Keratinocyte (primary cell): ENCODE results near the gene SAMD4A. TPM values are rescaled to one million over a fixed set of nuclear protein-coding genes. Genes with fewer than 3 reads are reported as not detected.

Experiments
- DNase-seq: peaks from one replicate; pipeline ENCODE4 v3.0.0-alpha.2; 2011; ENCODE audit warnings: low read depth, missing footprints, low spot score
- FAIRE-seq: peaks from 2 replicates; lab custom pipeline; 2011; peaks lifted over from hg19 to GRCh38; lab: Jason Lieb, UNC
- H2AFZ ChIP-seq: 2 replicates; pipeline ENCODE4 v1.6.0; 2012; ENCODE audit warnings: low read length, control low read depth, inconsistent platforms; ENCODE audit not compliant: control insufficient read depth
- H3K27ac ChIP-seq: 2 replicates; pipeline ENCODE4 v1.5.1; 2011; ENCODE audit warnings: low read length; ENCODE audit not compliant: control insufficient read depth, insufficient read depth
- H3K27me3 ChIP-seq: 3 replicates; pipeline ENCODE4 v1.6.0; 2011; ENCODE audit warnings: low read length; ENCODE audit not compliant: control insufficient read depth, insufficient read depth; ENCODE audit errors: extremely low read depth
- H3K36me3 ChIP-seq, 2 experiments: 2 replicates in 1 of 2; 3 replicates in 1 of 2; pipeline ENCODE4 v1.5.1; 2011; ENCODE audit warnings: low read length in 2 of 2, mild to moderate bottlenecking in 1 of 2; ENCODE audit not compliant: control insufficient read depth in 2 of 2, insufficient read depth in 2 of 2; ENCODE audit errors: extremely low read depth in 1 of 2
- H3K4me1 ChIP-seq: 3 replicates; pipeline ENCODE4 v1.5.1; 2011; ENCODE audit warnings: low read length; ENCODE audit not compliant: control insufficient read depth, insufficient read depth; ENCODE audit errors: extremely low read depth
- H3K4me2 ChIP-seq: 3 replicates; pipeline ENCODE4 v1.6.0; 2011; ENCODE audit warnings: low read depth, low read length; ENCODE audit not compliant: control insufficient read depth, insufficient read depth; ENCODE audit errors: extremely low read depth
- H3K4me3 ChIP-seq, 3 experiments: fragments of 200-600 bp in 1 of 3; sonication (generic) in 1 of 3; 2 replicates in 2 of 3; 3 replicates in 1 of 3; pipeline ENCODE4 v1.5.1; 2011 to 2016; ENCODE audit warnings: low read length in 3 of 3, mild to moderate bottlenecking in 3 of 3, control low read depth in 2 of 3, inconsistent platforms in 1 of 3, low read depth in 1 of 3, mixed read lengths in 1 of 3, mixed run types in 1 of 3, moderate library complexity in 1 of 3; ENCODE audit not compliant: control insufficient read depth in 2 of 3, insufficient read depth in 2 of 3; ENCODE audit errors: extremely low read depth in 1 of 3
- H3K79me2 ChIP-seq: 2 replicates; pipeline ENCODE4 v1.6.0; 2012; ENCODE audit warnings: low read length; ENCODE audit not compliant: control insufficient read depth, insufficient read depth
- H3K9ac ChIP-seq: 3 replicates; pipeline ENCODE4 v1.6.0; 2011; ENCODE audit warnings: low read length; ENCODE audit not compliant: control insufficient read depth, insufficient read depth; ENCODE audit errors: extremely low read depth
- H3K9me1 ChIP-seq: 3 replicates; pipeline ENCODE4 v1.6.0; 2011; ENCODE audit warnings: low read length; ENCODE audit not compliant: control insufficient read depth, insufficient read depth; ENCODE audit errors: extremely low read depth
- H3K9me3 ChIP-seq: 2 replicates; pipeline ENCODE4 v1.5.1; 2012; ENCODE audit warnings: low read depth, low read length; ENCODE audit not compliant: control insufficient read depth
- H4K20me1 ChIP-seq: 3 replicates; pipeline ENCODE4 v1.6.0; 2011; ENCODE audit warnings: low read length; ENCODE audit not compliant: control insufficient read depth, insufficient read depth; ENCODE audit errors: extremely low read depth
- CTCF ChIP-seq, 3 experiments: IDR thresholded peaks in 1 of 3; conservative IDR thresholded peaks in 1 of 3; optimal IDR thresholded peaks in 1 of 3; 2 replicates in 2 of 3; 3 replicates in 1 of 3; pipeline versions ENCODE3 to v1.5.1; 2011; ENCODE audit warnings: low read length in 3 of 3, mild to moderate bottlenecking in 3 of 3, moderate library complexity in 2 of 3, control low read depth in 1 of 3, inconsistent platforms in 1 of 3; ENCODE audit not compliant: insufficient read depth in 2 of 3; ENCODE audit errors: extremely low read depth in 1 of 3
- EZH2 ChIP-seq: IDR thresholded peaks from one replicate; pipeline ENCODE4 v1.6.1; 2012; ENCODE audit warnings: inconsistent platforms, mild to moderate bottlenecking, low read length, moderate library complexity
- dilution Hi-C: fragments of 300-500 bp; cut with MboI; formaldehyde crosslinking; loops from one replicate; pipeline ENCODE4 v1.7.0; 2020; ENCODE audit warnings: low sequenced_read_pairs; ENCODE audit not compliant: extremely low pct_ligation_motif_present
- polyA plus RNA-seq, 5 experiments: library from polyadenylated mRNA; depleted of rRNA in 3 of 5; stranded (reverse) in 3 of 5; stranded (forward) in 1 of 5; unstranded in 1 of 5; fragments of >200 nt; gene quantifications; 1 replicate in 1 of 5; 2 replicates in 3 of 5; 3 replicates in 1 of 5; pipeline versions ENCODE4 v1.2.1 to v1.2.3, GENCODE V29; 2011 to 2012; ENCODE audit warnings: missing spikeins in 2 of 5, low read depth in 1 of 5, low replicate concordance in 1 of 5

The SAMD4A gene
- polyA plus RNA-seq, 1 donor (not counting 4 experiments of a cell fraction or from before 2014, with no cell fraction given), result 16.2 TPM

- H2AFZ ChIP-seq, result no peak overlapping the region
- dilution Hi-C loops, result no loop called here
- FAIRE-seq, result no peak
These were observed 248.6 kb downstream of the SAMD4A start for GRCh38 chr14:54815515-54815914.

GRCh38 chr14:54816450-54816849 is 249.5 kb downstream of the SAMD4A start:
- no peak for FAIRE-seq
- no peak overlapping the region for H3K9ac ChIP-seq
- H4K20me1 ChIP-seq, result no peaks in the 10 kb centered on the region
- H3K79me2 ChIP-seq, result no peaks in the 10 kb centered on the region
- DNase-seq, result no peak
- H3K4me2 ChIP-seq, result no peak overlapping the region
- H3K4me1 ChIP-seq, result peaks cover 5% of the 10 kb centered on the region
- H2AFZ ChIP-seq, result no peak overlapping the region
- H3K27ac ChIP-seq, result no peak overlapping the region
- no peaks in the 10 kb centered on the region for H3K9me1 ChIP-seq
- H3K36me3 ChIP-seq, result no peaks in the 10 kb centered on the region
- peaks cover 14% of the 10 kb centered on the region for H3K27me3 ChIP-seq
- H3K9me3 ChIP-seq, result no peaks in the 10 kb centered on the region
- dilution Hi-C loops, result no loop called here
- TF ChIP-seq EZH2, result no peak
- no peak for TF ChIP-seq CTCF (optimal IDR thresholded peaks at IDR 0.05 in 1 of 3, IDR thresholded peaks at IDR 0.05 in 1 of 3, conservative IDR thresholded peaks at IDR 0.05 in 1 of 3; ENCODE audit: extremely low read depth in 1 of 3, insufficient read depth in 2 of 3, low read length in 3 of 3)
- H3K4me3 ChIP-seq, result no peak overlapping the region

More at GRCh38 chr14:54815515-54815914, 248.6 kb downstream of the SAMD4A start:
- Histone ChIP-seq H3K27ac (no peak overlapping the region), H4K20me1 (no peaks in the 10 kb centered on the region), H3K9me3 (no peaks in the 10 kb centered on the region), H3K9me1 (no peaks in the 10 kb centered on the region), H3K27me3 (peaks cover 14% of the 10 kb centered on the region), H3K4me1 (peaks cover 5% of the 10 kb centered on the region), H3K4me3 (no peak overlapping the region), H3K79me2 (no peaks in the 10 kb centered on the region), H3K36me3 (no peaks in the 10 kb centered on the region), H3K4me2 (no peak overlapping the region), H3K9ac (no peak overlapping the region)
- DNase-seq, result no peak
- TF ChIP-seq CTCF (optimal IDR thresholded peaks at IDR 0.05 in 1 of 3, IDR thresholded peaks at IDR 0.05 in 1 of 3, conservative IDR thresholded peaks at IDR 0.05 in 1 of 3; ENCODE audit: extremely low read depth in 1 of 3, insufficient read depth in 2 of 3, low read length in 3 of 3) (no peak), EZH2 (no peak)
